ENCODE measurements around the gene FADS1.

FADS1 gene

DNA sequence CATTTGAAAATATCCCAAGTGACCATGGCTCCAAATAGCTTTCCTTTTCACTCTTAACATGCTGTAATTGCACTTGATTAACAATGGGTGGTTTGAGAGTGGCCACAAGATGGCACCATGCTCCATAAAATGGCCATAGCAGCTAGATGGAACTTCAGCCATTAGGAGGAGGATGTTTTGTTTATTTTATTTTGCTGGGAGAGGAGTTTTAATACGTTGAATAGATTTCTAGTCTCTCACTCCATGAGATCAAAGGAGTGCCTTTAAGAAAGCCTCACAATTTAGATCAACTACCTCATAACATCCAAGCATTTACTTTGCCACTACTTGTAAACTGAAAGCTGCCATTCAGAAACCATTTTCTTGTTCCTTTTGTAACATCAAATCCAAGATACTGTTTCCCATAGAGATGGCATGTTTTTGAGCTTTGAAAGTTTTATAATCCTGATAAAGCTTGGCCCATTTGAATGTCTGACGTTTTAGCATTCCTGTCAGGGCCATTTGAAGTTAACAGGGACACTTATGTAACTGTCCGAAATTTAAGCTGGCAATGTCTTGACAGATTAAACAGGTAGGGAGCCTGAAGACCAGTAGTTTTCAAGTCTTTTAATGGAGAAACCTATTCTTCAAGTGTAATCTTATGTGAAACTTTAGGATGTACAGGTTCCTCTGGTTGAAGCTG, 19.4 kb downstream of the FADS1 start:
- peak; percentile 36 to 43 for DNase-seq (ENCODE audit: low read depth in 1 of 2, low spot score in 1 of 2)

DNA sequence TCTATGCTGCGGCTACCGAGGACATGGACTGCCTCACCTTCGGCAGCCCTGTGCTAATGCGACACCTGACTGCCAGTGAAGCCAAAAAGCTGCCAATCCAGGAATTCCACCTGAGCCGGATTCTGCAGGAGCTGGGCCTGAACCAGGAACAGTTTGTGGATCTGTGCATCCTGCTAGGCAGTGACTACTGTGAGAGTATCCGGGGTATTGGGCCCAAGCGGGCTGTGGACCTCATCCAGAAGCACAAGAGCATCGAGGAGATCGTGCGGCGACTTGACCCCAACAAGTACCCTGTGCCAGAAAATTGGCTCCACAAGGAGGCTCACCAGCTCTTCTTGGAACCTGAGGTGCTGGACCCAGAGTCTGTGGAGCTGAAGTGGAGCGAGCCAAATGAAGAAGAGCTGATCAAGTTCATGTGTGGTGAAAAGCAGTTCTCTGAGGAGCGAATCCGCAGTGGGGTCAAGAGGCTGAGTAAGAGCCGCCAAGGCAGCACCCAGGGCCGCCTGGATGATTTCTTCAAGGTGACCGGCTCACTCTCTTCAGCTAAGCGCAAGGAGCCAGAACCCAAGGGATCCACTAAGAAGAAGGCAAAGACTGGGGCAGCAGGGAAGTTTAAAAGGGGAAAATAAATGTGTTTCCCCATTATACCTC, 20.8 kb downstream of the FADS1 start:
- DNase-seq (ENCODE audit: low read depth in 1 of 2, low spot score in 1 of 2): no peak

DNA sequence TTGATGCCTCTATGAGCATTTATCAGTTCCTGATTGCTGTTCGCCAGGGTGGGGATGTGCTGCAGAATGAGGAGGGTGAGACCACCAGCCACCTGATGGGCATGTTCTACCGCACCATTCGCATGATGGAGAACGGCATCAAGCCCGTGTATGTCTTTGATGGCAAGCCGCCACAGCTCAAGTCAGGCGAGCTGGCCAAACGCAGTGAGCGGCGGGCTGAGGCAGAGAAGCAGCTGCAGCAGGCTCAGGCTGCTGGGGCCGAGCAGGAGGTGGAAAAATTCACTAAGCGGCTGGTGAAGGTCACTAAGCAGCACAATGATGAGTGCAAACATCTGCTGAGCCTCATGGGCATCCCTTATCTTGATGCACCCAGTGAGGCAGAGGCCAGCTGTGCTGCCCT, 21.3 kb downstream of the FADS1 start:
- no peak for DNase-seq (ENCODE audit: low read depth in 1 of 2, low spot score in 1 of 2)

DNA sequence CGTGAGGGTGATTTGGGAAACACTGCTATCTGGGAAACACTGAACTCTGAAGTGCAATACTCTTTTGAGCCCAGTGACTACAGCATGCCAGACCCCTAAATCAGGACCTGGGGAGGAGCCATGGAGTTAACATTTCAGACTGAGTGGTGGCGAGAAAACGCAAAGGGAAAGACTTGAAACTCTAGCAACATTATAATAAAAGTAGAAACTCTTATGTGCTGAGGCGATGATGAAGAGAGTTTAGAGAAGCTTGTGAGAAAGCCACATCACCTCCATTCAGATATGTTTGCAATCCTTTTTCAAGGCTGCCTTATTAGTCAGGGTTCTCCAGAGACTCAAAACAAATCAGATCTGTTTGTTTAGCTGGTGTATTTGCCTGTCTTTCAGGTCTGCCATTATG, 22.2 kb downstream of the FADS1 start:
- no peak for DNase-seq (ENCODE audit: low read depth in 1 of 2, low spot score in 1 of 2)

DNA sequence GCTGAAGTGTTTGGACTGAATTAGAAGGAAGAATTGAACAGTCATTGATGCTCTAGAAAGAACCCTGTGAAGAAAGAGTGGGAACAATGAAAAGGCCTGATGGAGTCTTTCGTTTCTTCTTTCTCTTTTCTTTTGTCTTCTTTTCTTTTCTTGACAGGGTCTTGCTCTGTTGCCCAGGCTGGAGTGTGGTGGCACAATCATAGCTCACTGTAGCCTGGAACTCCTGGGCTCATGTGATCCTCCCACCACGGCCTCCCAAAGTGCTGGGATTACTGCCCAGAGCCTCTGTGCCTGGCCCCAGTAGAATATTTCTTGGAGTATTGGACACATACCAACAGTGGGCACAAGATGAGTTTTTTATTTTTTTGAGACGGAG, 23.0 kb downstream of the FADS1 start:
- no peak for DNase-seq (ENCODE audit: low read depth in 1 of 2, low spot score in 1 of 2)

DNA sequence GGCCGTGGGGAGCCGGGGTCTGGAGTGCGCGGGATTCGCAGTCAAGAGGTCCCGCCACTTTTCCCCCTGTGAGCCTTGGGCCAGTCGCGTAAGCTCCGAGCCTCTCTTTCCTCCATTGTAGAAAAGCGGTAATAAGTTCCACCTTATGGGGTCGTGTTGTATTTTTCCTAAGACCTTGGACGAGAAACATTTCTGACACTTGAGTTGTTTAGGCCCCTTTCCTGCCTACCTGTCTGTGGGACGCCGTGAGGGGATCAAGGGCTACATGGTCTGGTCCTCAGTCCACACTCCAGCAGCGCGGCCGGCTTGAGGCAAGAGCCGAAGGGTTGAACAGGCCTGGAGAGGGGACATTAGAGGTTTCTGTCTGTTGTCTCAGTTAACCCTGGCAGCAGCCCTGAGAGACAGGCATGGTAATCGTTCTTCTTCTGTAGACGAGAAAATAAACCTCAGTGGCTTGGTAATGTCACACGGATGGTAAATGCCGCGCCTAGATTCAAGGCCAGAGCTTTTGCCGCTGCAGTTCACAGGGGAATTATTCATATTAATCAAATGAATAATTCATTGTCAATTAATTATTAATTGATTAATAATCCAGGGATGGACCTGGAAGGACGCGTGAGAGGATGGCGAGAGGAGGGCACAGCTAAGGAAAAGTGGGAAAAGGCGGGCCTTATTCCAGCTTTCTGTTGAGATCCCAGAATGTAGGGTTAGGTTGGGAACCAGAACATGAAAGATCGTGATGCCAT, 23.5 kb downstream of the FADS1 start:
- no peak for DNase-seq (ENCODE audit: low read depth in 1 of 2, low spot score in 1 of 2)

DNA sequence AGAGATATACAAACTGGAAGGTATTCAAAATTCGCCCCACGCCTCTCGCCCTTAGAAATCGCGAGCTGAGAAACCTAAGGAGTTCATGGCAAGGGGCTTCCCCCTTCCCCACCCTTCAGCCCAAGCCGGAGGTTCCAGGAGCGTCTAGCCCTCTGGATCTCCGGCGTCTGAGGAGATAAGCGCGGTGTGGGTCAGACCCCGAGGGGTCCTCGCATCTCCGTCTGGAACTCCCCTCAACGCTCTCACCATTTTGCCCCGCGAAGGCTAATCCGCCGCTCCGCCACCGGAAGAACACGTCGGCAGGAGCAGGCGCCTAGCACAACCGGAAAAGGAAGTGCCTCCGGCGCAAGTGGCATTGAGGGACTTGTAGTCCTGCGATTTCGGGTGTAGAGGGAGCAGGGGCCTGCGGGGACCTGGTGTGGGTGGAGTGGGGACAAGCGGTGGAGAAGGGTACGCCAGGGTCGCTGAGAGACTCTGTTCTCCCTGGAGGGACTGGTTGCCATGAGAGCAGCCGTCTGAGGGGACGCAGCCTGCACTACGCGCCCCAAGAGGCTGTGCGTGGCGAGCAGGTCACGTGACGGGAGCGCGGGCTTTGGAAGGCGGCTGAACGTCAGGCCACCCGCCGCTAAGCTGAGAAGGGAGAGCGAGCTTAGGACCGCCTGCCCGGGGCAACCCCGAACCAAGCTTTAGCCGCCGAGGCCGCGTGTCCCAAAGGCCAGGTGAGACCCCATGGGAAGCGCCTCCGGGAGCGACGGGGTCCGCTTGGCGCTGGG, 24.3 kb downstream of the FADS1 start, which contains the start of the genes FEN1 and TMEM258:
FEN1 (plus strand) TSS at position 602 of the 773 bp plus-strand sequence. CDS start 2,451 bp downstream, outside the sequence.
TMEM258 (minus strand) TSS at position 290 of the 773 bp plus-strand sequence; CDS start at position 249, 41 bp downstream.
- DNase-seq (ENCODE audit: low read depth in 1 of 2, low spot score in 1 of 2): peak; percentile 70 to 76

DNA sequence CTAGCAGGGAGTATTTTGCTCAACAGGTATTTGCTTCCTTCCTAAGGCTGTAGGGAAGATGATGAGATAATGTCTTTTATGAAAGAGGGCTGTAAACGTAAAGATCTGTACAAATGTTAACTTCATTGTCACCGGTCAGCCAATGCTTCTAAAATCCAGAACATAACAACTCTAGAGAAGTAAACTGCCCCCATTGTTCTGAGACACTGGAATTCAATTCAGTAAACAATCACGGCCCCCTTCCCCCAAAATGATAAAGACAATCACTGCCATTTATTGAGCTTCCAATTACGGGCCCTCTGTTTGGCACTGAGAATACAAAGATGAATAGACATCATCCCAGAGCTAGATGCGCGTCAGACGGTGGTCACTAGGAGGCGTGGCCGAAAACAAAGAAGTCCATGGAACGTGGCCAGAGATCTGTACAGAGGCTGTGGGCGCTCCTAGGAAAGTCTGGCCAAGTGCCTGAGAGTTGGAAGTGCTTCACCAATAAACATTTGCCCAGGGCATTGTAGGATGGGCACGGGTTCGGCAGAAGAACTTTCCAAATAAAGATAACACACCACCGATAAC, 25.0 kb downstream of the FADS1 start:
- no peak for DNase-seq (ENCODE audit: low read depth in 1 of 2, low spot score in 1 of 2)

DNA sequence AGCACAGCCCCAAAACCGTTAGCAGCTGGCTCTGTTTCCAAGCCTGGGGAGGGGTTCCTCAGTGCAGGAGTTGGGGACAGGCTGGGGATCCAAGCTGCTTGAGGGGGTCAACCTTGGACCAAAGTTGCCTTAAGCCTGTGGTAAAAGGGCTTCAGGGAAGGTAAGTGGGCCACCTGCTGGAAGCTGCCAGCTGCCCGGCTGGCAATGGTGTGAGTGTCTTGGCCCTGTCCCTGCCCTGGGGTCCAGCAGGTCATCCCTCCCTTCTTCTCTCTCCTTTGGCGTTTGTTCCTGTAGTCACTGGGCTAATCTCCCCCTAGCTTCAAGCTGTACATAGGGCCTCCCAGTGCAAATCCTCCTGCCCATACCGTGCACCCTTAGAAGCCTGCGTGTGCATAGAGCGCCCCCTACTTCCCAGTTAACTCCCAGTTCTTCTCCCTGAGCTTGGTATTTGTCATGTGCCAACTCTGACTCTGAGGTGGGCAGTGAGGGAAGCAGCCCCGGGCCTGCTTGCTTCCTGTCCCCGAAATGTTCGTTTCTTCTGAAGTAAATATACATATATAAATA, 28.8 kb downstream of the FADS1 start:
- no peak for DNase-seq (ENCODE audit: low read depth in 1 of 2, low spot score in 1 of 2)

DNA sequence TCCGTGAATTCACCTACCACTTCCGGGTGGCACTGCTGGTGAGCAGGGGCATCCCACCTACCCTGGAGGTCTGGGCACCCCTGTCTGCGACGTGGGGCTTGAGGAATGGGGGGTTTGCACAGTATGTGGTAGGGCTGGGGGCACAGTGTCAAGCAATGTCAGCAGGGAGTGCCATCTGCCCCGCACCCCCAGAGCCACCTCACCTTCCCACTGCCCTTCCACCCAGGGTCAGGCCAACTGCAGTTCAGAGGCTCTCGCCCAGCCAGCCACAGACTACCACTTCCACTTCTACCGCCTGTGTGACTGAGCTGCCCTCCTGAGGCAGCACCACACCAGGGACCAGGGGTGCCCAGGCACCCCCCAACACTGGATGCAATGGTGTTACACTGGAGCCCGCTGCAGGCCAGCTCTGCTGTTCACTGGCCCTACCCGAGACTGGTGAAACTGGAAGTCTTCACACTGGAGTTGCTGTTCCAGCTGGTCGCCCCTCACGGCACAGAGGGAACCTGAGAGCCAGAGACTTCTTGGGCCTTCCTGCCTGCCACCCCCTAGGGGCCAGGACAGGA, 30.9 kb downstream of the FADS1 start:
- no peak for DNase-seq (ENCODE audit: low read depth in 1 of 2, low spot score in 1 of 2)

DNA sequence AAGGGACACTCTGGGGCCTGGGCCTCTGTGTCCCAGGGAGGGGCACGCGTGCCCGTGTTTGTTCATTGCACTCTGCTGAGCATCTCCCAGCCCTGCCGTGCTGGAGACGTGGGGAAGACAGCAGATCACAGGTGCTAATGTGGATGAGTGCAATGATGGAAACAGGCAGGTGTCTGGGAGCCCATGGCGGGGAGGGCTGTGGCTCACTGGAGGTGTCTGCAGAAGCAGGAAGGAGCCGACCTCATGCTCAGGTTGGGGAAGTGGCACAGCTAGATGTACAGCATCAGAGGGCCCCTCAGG, 32.3 kb downstream of the FADS1 start:
- DNase-seq (ENCODE audit: low read depth in 1 of 2, low spot score in 1 of 2): no peak

DNA sequence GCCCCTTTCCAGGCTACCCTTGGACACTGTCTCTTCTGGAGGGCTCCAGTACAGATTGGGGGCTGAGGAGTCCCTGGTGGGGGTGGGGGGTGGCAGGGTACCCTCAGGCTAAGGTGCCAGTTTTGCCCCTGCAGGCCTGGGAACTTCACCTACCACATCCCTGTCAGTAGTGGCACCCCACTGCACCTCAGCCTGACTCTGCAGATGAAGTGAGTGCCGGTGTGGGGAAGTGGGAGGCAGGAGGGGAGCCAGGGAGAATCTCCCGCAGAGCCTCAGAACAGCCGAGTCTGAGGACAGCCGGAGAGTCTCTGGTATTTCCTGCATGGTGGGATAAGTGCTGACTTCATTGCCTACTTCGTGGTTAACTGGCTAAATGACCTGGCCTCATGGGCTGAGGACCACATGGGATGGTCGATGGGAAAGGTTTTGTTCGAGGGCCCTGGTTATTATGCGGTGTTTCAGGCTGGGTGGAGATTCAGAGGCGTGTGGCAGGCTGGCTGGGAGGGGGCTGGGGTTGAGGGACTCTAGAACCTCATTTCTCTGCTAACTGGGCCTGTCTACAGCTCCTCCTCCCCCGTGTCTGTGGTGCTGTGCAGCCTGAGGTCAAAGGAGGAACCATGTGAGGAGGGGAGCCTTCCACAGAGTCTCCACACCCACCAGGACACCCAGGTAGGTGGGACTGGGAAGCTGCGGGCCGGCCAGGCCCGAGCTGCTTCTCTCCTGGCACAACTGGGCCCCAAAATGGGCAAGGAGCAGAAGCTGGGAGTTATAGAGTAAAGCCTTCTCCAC, 32.9 kb downstream of the FADS1 start:
- DNase-seq (ENCODE audit: low read depth in 1 of 2, low spot score in 1 of 2): no peak

DNA sequence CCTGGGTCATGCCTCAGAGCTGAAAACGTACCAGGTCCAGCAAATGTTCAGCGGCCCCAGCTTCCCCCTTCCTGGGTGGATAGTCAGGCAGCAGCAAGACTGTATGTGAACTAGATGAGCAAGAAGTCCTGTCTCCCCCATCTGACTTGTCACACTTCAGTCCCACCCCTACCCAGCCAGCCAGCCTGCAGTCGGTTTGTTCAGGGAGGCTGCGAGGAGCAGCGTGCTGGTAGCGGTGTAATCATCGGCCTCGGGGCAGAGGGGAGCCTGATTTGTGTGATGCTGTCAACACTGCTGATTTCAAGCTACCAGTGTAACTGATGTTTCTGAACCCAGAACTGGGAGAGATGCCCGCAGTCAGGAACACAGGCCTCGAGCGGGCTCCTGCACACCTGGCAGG, 34.0 kb downstream of the FADS1 start:
- no peak for DNase-seq (ENCODE audit: low read depth in 1 of 2, low spot score in 1 of 2)

DNA sequence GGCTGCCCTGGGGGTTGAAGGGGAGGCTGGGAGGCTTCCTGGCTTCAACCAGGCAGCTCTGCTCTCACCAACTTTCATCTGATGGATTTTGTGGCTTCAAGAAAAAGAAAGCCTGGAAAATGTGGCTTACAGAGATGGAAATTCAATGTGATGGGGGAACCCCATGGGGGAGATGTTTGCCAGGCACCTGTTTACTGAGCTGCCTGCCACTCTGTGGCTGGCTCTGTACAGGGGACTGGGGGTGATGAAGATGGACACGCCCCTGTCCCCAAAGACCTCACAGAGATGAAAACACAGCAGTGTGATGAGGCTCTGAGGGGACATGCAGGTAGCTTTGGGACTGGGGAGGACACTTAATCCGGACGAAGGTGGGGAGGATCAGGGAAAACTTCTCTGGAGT, 34.5 kb downstream of the FADS1 start:
- no peak for DNase-seq (ENCODE audit: low read depth in 1 of 2, low spot score in 1 of 2)

DNA sequence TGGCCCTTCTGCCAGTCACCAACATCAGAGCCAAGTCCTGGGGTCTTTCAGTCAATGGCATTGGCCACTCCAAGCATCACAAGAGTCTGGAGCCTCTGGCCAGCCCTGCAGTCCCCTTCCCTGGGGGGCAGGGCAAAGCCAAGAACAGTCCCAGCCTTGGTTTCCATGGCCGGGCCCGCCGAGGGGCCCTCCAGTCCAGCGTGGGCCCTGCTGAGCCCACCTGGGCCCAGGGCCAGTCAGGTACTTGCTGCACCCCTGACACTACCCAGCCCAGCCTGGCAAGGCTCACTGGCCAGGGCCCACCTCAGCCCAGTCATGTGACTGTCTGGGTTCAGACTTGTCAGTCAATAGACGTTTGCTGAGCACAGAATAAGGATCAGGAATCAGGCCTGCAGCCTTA, 35.2 kb downstream of the FADS1 start:
- no peak for DNase-seq (ENCODE audit: low read depth in 1 of 2, low spot score in 1 of 2)

DNA sequence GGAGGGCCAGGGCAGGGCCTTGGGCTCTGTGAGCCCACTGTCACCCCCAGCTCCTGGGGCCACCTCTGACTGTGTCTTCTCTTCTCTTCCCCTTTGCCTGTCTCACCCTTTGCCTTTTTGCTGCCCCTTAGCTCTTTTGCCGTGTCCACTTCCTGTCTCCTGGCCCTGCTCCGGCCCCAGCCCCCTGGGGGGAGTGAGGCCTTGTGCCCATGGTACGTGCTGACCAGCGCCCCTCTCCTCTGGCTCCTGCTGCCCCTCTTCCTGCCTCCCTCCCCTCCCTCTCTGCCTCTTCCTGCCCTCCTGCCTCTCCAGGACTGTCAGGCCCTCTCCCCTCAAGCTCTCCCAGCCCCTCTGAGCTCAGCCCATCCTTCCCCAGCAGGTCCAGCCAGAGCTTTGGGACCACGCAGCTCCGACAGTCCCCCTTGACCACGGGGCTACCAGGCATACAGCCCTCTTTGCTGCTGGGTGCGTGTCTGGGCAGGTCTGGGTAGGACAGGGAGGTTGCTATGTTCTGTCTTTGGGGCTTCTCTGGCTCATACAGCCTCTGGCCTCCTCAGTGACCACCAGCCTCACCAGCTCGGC, 36.1 kb downstream of the FADS1 start:
- DNase-seq (ENCODE audit: low read depth in 1 of 2, low spot score in 1 of 2): no peak

DNA sequence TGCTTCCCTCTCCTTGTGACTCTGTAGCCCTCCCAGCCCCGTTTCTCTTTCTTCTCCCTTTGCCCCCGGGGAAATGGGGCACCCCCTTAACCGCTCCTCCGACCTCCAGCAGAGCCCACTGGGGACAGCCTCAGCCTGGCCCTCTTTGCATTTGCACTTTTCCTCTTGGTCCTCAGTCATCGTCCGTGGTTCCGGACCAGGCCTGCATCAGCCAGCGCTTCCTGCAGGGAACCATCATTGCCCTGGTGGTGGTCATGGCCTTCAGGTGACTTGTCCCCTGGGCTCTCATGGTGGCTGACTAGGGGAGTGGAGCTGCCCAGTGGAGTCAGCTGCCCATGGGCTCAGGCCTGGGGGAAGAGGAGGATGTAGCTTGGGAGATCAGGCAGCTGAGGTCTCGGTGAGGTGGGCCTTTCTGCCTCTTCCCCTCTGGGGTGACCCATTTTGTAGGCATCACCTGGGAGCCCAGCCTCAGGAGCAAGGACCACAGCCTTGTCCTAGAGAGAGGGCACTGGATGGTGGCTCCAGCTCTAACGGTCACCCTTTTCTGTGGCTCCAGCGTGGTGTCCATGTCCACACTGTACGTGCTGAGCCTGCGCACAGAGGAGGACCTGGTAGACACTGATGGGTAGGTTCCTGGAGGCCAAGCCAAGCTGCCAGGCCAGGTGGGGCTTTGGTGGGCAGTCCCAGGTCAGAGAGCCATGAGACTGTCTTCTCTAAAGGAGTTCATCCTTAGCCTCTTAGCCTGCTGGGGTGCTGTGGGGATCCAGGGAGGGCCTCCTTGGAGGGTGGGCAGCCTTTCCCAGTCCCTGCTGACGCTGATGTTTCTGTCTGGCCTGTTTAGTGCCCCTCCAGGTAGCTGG, 36.9 kb downstream of the FADS1 start:
- no peak for DNase-seq (ENCODE audit: low read depth in 1 of 2, low spot score in 1 of 2)

DNA sequence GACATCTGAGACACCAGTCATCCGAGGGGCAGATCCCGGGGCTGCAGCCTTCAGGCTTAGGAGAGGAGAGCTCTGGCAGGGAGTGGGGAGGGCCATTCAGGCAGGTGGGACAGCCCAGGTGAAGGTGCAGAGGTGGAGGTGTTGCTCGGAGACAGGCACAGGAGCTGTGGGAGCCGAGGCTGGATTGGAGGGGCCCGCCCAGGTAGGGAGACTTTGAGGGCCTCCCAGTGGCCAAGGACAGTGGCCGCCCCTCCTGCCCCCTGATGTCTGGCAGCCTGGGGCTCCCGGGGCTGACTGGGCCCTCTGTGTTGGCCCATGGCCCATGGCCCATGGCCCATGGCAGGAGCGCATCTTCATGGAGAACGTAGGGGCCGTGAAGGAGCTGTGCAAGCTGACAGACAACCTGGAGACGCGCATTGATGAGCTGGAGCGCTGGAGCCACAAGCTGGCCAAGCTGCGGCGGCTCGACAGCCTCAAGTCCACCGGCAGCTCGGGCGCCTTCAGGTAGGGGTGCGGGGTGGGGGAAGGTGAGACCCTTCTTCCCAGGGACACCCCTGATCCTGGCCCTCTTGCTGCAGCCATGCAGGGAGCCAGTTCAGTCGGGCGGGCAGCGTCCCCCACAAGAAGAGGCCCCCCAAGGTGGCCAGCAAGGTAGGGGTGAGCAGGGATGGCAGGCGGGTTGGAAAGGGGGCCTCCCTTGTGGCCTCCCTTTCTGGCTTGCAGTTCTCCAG, 37.7 kb downstream of the FADS1 start:
- DNase-seq (ENCODE audit: low read depth in 1 of 2, low spot score in 1 of 2): no peak
